Endodermal cell (in vitro differentiated cells): ENCODE measurements around the gene GARS1. TPM values are rescaled to one million over a fixed set of nuclear protein-coding genes. Genes with fewer than 3 reads are reported as not detected.

Source experiments
- DNase-seq: peaks from one replicate; pipeline ENCODE4 v3.0.0-alpha.2; 2017
- H3K27ac ChIP-seq: 2 replicates; pipeline ENCODE4 v1.5.1; 2013; ENCODE audit warnings: mild to moderate bottlenecking, low read depth, low read length, moderate library complexity
- H3K27me3 ChIP-seq: 2 replicates; pipeline ENCODE4 v1.6.1; 2013; ENCODE audit warnings: mild to moderate bottlenecking, low read length, moderate library complexity; ENCODE audit not compliant: insufficient read depth, control insufficient read depth, poor library complexity, severe bottlenecking
- H3K36me3 ChIP-seq: 2 replicates; pipeline ENCODE4 v1.7.0; 2013; ENCODE audit warnings: mild to moderate bottlenecking, low read length, moderate library complexity; ENCODE audit not compliant: control insufficient read depth, insufficient read depth
- H3K4me1 ChIP-seq: one replicate; pipeline ENCODE4 v1.7.0; 2013; ENCODE audit warnings: low read length; ENCODE audit not compliant: control insufficient read depth, insufficient read depth
- H3K4me3 ChIP-seq: 2 replicates; pipeline ENCODE4 v1.5.1; 2013; ENCODE audit warnings: mild to moderate bottlenecking, low read length, moderate library complexity
- H3K9ac ChIP-seq: 2 replicates; pipeline ENCODE4 v1.6.1; 2013; ENCODE audit warnings: mild to moderate bottlenecking, low read length, moderate library complexity; ENCODE audit not compliant: poor library complexity, severe bottlenecking; ENCODE audit errors: extremely low read depth
- H3K9me3 ChIP-seq: 2 replicates; pipeline ENCODE4 v1.6.1; 2013; ENCODE audit warnings: mild to moderate bottlenecking, low read length, moderate library complexity; ENCODE audit not compliant: control insufficient read depth
- H3K27ac Mint-ChIP-seq: 2 replicates; pipeline ENCODE4 v1.8.0; 2020; ENCODE audit warnings: mixed read lengths
- H3K27me3 Mint-ChIP-seq: 2 replicates; pipeline ENCODE4 v1.8.0; 2021; ENCODE audit warnings: mild to moderate bottlenecking, mixed read lengths; ENCODE audit not compliant: insufficient read depth
- H3K36me3 Mint-ChIP-seq: 2 replicates; pipeline ENCODE4 v1.8.0; 2020; ENCODE audit warnings: low read depth, mixed read lengths
- H3K4me1 Mint-ChIP-seq: 2 replicates; pipeline ENCODE4 v1.8.0; 2020; ENCODE audit warnings: mixed read lengths
- H3K4me3 Mint-ChIP-seq: 2 replicates; pipeline ENCODE4 v1.8.0; 2020; ENCODE audit warnings: mild to moderate bottlenecking, moderate library complexity, mixed read lengths
- H3K9me3 Mint-ChIP-seq: 2 replicates; pipeline ENCODE4 v1.8.0; 2020; ENCODE audit warnings: mild to moderate bottlenecking, mixed read lengths
- WGBS, 2 experiments: methylation state at CpG; one replicate each; pipeline versions ENCODE4 v1.1.5 to v1.1.7; 2013; ENCODE audit warnings: missing lambda C conversion rate in 2 of 2, mixed read lengths in 1 of 2; ENCODE audit not compliant: insufficient coverage in 1 of 2, insufficient read length in 1 of 2; 5-methylcytosine and 5-hydroxymethylcytosine counted together
- total RNA-seq, 2 donors: library from RNA; stranded (reverse); fragmentation: NEBNext Ultra II Directional in 1 of 2; extraction: Animal tissue kit (Norgen Biotek cat#: 25700) in 1 of 2; gene quantifications; 2 replicates in 1 of 2; 3 replicates in 1 of 2; pipeline ENCODE4 v1.2.1, GENCODE V29; 2021
- TF ChIP-seq, protein P1 (sequence below): fragments of 200-600 bp; sonication (generic); conservative IDR thresholded peaks from 2 replicates; pipeline ENCODE4 v1.5.0; 2021; ENCODE audit warnings: antibody characterized with exemption, mild to moderate bottlenecking

Gene GARS1
- total RNA-seq, 2 donors from 2014 or later = 113 to 121 TPM

- Histone ChIP-seq H3K36me3 (no peaks in the 10 kb centered on the region), H3K9ac (no peak overlapping the region), H3K27ac (no peak overlapping the region), H3K9me3 (no peaks in the 10 kb centered on the region), H3K4me3 (no peak overlapping the region), H3K4me1 (no peaks in the 10 kb centered on the region), H3K27me3 (no peaks in the 10 kb centered on the region)
- H3K9me3 Mint-ChIP-seq = no peaks in the 10 kb centered on the region
- DNase-seq = no peak
- 91 to 93% methylated on average over 10 to 19 of the region's 19 CpGs for WGBS, 2 experiments
- H3K36me3 Mint-ChIP-seq = peaks cover 6% of the 10 kb centered on the region
- no peak overlapping the region for H3K27ac Mint-ChIP-seq
- H3K4me3 Mint-ChIP-seq = no peak overlapping the region
- no peaks in the 10 kb centered on the region for H3K27me3 Mint-ChIP-seq
- TF ChIP-seq, protein P1, sequence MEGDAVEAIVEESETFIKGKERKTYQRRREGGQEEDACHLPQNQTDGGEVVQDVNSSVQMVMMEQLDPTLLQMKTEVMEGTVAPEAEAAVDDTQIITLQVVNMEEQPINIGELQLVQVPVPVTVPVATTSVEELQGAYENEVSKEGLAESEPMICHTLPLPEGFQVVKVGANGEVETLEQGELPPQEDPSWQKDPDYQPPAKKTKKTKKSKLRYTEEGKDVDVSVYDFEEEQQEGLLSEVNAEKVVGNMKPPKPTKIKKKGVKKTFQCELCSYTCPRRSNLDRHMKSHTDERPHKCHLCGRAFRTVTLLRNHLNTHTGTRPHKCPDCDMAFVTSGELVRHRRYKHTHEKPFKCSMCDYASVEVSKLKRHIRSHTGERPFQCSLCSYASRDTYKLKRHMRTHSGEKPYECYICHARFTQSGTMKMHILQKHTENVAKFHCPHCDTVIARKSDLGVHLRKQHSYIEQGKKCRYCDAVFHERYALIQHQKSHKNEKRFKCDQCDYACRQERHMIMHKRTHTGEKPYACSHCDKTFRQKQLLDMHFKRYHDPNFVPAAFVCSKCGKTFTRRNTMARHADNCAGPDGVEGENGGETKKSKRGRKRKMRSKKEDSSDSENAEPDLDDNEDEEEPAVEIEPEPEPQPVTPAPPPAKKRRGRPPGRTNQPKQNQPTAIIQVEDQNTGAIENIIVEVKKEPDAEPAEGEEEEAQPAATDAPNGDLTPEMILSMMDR = no peak
- peaks cover 5% of the 10 kb centered on the region for H3K4me1 Mint-ChIP-seq
These were observed 58.3 kb downstream of the GARS1 start for GRCh38 chr7:30652698-30653641.

DNA sequence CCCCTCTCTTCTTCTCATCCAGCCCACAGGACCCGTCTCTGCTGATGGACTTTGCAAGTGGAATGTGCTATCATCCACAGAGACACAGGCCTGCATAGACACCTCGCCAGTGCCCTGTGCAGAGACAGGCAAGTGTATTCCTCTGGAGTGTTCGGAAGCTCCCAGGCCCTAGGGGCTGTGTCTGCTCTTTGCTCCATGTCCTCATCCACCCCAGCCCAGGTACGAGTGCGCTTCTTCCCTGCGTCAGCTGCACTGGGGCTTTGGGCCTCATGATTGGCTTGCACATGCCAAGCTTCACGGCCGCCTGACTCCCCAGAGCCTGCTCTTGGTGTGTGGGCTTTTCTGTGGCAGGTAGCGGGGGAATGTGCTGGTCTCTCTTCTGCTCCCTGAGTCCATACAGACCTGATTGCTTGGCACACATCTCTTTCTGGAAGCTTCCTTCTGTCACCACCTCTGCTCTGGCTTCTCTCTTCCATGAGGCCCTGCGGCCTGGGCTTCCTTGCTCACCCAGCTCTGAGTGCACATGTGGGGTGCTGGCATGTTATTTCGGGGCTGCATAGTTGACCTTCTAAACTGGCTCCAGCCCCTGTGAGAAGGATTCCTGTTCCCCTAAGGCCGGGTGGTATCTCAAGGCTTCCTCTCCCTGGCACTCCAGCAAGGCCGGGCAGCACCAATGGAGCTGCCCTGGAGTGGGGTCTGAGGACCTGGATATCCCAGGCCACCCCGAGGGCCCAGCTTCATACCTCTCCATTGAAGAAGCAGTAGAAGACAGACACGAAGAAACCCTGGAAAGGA, 59.8 kb downstream of the GARS1 start:
- H3K27ac ChIP-seq = no peak overlapping the region
- DNase-seq = no peak
- no peaks in the 10 kb centered on the region for H3K36me3 ChIP-seq
- H3K9ac ChIP-seq = no peak overlapping the region
- no peaks in the 10 kb centered on the region for H3K27me3 Mint-ChIP-seq
- H3K4me3 ChIP-seq = no peak overlapping the region
- H3K4me1 ChIP-seq = no peaks in the 10 kb centered on the region
- TF ChIP-seq, protein P1 = no peak
- H3K27me3 ChIP-seq = no peaks in the 10 kb centered on the region
- H3K9me3 ChIP-seq = no peaks in the 10 kb centered on the region
- no peaks in the 10 kb centered on the region for H3K9me3 Mint-ChIP-seq
- no peak overlapping the region for H3K27ac Mint-ChIP-seq
- peaks cover 5% of the 10 kb centered on the region for H3K4me1 Mint-ChIP-seq
- peaks cover 6% of the 10 kb centered on the region for H3K36me3 Mint-ChIP-seq
- 91 to 97% methylated on average over 11 to 15 of the region's 15 CpGs for WGBS, 2 experiments
- no peak overlapping the region for H3K4me3 Mint-ChIP-seq

DNA sequence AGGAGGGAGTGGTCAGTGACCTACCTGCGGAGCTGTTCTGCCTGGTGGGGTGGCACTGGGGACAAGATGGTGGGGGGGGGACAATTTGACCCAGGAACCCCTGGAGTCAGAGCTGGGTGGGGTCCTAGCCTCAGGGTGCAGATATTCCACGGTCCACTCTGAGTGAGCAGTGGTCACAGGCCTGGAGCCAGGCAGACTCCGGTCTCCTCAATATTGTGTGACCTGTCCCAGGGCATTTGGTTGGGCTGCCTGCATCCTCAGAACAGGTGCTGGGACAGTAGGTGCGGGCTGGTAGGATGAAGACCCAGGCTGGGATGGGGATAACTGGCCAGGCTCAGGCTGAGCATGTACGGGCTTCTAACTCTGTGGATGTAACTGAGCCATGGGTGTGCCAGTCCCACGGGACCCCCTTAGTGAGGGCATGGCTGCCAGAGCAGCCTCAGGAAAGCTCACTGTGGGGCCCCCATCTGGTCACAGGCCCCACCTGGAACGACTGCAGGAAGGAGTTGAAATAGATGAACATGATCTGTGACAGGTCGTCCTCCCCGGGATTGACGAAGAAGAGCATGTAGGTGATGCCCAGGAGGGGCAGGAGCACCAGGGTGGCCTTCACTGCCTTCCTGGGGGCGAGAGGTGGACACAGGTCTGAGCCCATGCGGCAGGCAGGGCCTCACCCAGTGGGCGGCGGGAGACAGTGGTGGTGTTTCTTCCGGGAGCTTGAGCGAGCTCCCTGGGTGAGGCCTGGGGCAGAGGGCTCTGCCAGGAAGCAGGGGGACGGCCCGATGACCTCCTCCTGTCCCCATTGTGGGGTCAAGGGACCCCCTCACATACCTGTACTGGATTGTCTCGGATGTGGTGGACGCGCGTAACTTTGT, 60.7 kb downstream of the GARS1 start:
- Mint-ChIP-seq H3K4me1 (peaks cover under 1% of the 10 kb centered on the region), H3K9me3 (no peaks in the 10 kb centered on the region)
- WGBS, 2 experiments = 85 to 89% methylated on average over 15 to 22 of the region's 22 CpGs

More for the DNA sequence above, 60.7 kb downstream of the GARS1 start:
- Histone ChIP-seq H3K4me3 (no peak overlapping the region), H3K27ac (no peak overlapping the region), H3K9ac (no peak overlapping the region), H3K4me1 (no peaks in the 10 kb centered on the region), H3K27me3 (no peaks in the 10 kb centered on the region), H3K9me3 (no peaks in the 10 kb centered on the region), H3K36me3 (no peaks in the 10 kb centered on the region)
- Mint-ChIP-seq H3K27me3 (no peaks in the 10 kb centered on the region), H3K36me3 (peaks cover 6% of the 10 kb centered on the region), H3K27ac (no peak overlapping the region), H3K4me3 (no peak overlapping the region)
- no peak for DNase-seq
- TF ChIP-seq, protein P1 = no peak
